ENCODE measurements around the gene PARD3B.

PARD3B gene

GRCh38 chr2:205662206-205662965, 1117.1 kb downstream of the PARD3B start:
- DNase-seq (ENCODE audit: low read depth in 2 of 3, low spot score in 2 of 3) = no peak

GRCh38 chr2:205665791-205666190, 1120.5 kb downstream of the PARD3B start:
- DNase-seq (ENCODE audit: low read depth in 2 of 3, low spot score in 2 of 3) = no peak
